C1 segment of cervical spinal cord (tissue), 14 donors: ENCODE measurements around the gene DHCR24.

Experiments
- DNase-seq, 14 donors: peaks; one replicate each; lab custom pipeline; 2025; lab: John Stamatoyannopoulos, UW

Gene DHCR24

DNA sequence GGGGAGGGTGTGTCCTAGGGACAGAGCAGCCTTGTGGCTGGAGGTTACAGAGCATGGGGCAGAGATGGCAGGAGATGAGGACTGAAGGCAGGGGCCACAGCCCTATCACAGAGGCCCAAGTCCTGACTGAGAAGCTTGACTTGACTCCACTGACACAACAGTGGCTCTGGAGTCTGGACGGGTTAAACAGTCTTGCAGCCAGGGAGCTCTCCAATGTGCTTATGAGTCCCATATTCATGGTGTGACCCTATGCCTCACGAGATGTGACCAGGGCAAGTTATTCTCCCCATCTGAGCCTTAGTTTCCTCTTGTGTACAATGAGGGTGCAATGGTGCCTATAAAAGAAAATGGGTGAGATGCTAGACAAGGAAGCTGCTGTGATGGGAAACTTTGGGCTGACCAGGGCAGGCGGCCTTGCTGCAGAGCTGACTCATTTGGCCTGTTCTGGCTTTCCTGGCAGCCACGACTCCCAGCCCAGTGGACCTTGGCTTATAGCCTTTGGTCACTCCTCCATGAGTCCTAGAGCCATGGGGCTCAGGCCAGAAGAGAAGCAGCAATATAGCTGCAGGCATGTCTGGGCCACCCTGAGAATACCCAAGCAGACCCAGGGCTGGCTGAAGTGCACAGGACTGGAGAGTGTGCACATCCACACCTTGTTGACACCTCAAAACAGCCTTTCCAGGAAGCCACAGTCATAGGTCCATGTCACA lies 83.1 kb downstream of the DHCR24 start:
- DNase-seq = peak in 1 of 14 donors; percentile 73

DNA sequence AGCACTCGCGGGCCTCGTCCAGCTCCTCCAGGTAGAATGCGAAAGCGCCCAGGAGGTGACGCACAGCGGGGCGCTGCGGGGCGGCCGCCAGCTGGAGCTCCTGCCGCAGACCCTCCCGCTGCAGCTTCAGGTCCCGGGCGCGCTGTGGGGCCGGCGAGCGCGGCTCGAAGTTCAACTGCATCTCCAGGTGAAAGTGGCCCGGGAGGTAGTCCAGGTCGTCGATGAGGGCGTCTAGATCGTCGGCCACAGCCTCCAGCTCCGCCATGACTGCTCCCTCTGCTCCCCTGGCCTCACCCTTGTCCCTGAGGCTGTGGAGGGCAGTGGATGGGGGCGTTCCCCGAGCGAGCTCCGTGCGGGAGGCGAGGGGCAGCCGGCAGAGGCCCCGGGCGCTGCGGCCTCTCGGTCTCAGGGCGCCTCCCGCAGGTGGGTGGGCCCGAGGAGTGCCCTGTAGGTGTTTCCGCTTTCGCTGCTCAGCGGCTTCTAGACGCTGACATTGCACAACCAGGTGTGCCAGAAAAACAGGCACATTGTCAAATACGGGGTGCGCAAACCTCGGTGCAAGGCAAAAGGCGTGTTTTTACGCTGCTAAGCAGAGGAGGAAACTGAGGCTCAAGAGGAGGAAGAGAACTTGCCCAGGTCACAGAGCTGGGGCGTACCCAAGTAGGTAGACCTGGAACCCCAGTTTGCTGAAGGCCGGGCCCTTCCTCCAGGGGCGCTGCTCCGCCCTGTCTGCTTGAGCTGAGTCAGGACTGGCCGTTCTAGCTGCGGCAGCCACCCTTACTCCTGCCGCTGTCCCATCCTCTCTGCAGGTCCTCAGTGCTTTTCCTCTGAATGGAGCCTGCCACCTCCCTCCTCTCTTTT lies 85.9 kb downstream of the DHCR24 start, which contains the start of gene TTC22:
Gene TTC22 (minus strand): TSS at position 425 of the 861 bp plus-strand sequence. CDS start 160 bp downstream, at position 265.
- peak in 1 of 14 donors; percentile 3 for DNase-seq

DNA sequence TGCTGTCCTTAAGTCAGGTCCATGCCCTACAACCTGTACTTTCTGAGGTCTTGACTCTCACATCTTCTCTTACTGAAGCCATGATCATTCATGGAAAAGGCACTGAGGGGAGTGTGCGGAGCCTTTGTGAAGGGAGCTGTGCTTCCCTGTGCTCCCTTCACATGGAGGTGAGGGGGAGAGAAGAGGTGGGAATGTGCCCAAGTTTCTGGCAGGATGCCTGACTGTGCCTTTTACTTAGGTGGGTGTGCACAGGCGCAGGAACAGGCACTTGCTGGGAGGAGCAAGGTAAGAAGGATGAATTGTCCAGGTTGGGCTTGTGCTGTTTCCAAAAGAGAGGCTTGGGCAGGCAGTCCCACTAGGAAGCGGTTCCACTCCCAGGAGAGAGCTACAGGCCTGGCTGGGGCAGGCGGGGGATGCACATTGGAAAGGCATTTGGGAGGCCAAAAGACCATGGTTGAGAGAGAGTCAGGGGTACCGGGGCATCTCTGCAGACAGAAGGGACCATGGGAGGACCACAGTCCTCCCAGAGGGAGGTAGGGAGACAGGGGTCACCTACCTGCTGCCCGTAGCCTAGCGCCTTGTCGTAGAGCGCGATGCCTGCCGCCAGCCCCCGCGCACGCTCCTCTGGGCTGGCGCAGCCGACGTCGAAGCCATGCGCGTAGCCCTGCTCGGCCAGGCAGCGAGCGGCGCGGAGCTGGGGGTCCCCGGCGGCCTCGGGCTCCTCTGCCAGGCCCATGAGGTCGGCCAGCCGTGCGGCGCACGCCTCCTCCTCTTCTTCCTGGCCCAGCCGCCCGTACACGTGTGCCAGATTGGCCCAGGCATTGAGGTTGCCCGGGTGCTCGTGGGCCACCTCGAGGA lies 86.7 kb downstream of the DHCR24 start:
- no peak for DNase-seq
